Measurements from ENCODE around the gene HNRNPUL2.
"Not testable (repeated sequence)": the region's sequence is repeated elsewhere in the genome, so short reads cannot be mapped to it uniquely, and the experiment has no call there.

HNRNPUL2 gene

DNA sequence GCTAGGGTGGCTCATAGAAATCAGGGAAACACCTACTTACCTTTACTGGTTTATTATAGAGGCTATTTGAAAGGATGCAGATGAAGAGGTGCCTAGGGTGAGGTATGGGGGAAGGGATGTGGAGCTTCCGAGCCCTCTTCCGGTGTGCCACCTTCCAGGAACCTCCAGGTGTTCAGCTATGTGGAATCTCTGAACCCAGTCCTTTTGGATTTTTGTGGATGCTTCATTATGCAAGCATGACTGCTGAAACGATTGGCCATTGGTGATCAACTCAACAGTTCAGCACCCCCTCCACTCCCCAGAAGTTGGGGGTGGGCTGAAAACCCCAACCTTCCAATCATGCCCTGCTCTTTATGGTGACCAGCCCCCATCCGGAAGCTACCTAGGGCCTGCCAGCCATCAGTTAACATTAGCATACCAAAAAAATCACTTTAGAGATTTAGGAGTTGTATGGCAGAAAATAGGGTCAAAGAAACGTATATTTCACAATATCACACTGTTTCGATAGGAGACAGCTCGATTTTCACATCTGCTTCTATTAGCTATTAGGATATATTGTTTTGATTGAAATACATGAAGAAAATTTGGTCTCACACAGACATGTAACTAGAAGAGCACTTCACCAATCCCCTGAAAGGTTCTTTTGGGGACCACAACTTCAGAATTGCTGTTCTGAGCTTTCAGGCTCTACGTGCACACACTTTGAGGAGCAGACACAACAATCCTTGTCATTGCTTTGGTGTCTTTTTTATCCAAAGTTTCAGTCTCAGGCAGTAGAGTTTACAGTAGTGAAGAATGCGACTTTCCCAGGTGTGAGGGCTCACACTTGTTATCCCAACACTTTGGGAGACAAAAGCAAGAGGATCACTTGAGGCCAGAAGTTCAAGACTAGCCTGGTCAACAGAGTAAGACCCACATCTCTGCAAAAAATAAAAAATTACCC is 30.9 kb upstream of the HNRNPUL2 start:
- no peak overlapping the region for H3K4me3 ChIP-seq (ENCODE audit: low read depth, low read length)
- no peak for DNase-seq
- no peaks in the 10 kb centered on the region for H3K36me3 ChIP-seq
- H3K9me3 ChIP-seq, result no peaks in the 10 kb centered on the region
- TF ChIP-seq, protein P1, sequence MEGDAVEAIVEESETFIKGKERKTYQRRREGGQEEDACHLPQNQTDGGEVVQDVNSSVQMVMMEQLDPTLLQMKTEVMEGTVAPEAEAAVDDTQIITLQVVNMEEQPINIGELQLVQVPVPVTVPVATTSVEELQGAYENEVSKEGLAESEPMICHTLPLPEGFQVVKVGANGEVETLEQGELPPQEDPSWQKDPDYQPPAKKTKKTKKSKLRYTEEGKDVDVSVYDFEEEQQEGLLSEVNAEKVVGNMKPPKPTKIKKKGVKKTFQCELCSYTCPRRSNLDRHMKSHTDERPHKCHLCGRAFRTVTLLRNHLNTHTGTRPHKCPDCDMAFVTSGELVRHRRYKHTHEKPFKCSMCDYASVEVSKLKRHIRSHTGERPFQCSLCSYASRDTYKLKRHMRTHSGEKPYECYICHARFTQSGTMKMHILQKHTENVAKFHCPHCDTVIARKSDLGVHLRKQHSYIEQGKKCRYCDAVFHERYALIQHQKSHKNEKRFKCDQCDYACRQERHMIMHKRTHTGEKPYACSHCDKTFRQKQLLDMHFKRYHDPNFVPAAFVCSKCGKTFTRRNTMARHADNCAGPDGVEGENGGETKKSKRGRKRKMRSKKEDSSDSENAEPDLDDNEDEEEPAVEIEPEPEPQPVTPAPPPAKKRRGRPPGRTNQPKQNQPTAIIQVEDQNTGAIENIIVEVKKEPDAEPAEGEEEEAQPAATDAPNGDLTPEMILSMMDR (IDR thresholded peaks at IDR 0.05; ENCODE audit: low read depth, low read length), result no peak
- no peaks in the 10 kb centered on the region for H3K4me1 ChIP-seq
- no peaks in the 10 kb centered on the region for H3K27me3 ChIP-seq

DNA sequence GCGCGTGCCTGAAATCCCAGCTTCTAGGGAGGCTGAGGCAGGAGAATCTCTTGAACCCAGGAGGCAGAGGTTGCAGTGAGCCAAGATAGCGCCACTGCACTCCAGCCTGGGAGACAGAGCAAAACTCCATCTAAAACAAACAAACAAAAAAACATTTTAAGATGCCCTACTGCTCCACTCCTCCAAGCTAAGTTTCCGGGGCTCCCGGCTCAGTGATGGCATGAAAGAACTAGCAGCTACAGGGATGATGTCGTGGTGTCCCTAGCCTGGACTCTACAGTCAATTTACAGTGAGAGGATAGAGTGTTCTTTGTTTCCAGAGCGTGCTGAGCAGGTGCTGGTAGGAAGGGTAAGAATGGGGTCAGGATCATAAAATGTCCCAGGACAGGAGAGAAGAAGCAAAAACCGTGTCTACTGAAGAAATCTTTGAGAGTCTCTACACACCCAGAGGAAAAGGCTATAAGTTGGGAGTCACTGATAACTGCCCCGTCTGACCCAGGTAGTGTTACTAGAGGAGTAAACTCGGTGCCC is 27.9 kb upstream of the HNRNPUL2 start:
- TF ChIP-seq, protein P1 (IDR thresholded peaks at IDR 0.05; ENCODE audit: low read depth, low read length), result no peak
- no peak overlapping the region for H3K4me3 ChIP-seq (ENCODE audit: low read depth, low read length)
- no peaks in the 10 kb centered on the region for H3K4me1 ChIP-seq
- no peak for DNase-seq
- no peaks in the 10 kb centered on the region for H3K36me3 ChIP-seq
- H3K9me3 ChIP-seq, result no peaks in the 10 kb centered on the region
- no peaks in the 10 kb centered on the region for H3K27me3 ChIP-seq

DNA sequence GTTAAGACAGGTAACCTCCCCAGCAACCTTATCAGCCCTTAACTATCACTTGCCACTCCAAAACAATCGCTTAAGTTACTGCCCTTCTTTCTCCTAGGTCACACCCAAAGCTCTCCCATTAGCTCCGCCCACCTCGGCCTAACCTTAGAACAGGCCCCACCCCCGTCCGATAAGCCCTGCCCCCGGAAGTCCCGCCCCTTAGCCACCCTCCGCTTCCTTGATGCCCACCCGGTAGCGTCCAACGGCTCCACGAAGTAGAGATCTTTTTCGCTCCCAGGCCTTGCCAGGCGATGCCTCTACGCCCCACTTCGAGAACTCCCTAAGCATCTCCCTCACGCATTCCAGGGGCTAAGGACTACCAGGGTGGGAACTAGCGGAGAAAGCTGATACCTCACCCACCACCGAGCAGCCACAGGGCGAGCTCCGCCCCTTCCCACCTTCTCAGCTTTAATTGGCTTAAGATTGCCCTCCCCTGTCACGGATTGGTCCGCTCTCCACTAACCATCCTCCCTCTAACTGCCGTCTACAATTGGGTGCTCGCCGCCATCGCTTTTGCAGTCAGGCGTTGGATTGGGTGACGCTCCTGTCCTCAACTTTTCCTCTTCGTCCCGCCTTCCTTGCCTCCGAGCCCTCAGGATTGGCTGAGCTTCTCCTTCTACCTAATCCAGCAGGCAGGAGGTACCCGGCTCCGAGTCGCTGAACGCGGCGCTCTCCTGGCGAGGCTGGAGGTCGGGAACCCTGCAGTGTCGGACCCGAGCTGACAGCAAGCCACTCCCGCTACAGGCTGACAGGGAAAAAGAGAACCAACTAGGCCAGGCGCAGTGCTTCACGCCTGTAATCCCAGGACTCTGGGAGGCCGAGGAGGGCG is 26.7 kb upstream of the HNRNPUL2 start, which contains the start of gene ZBTB3:
Gene ZBTB3 (minus strand): TSS at position 425 of the 868 bp plus-strand sequence. CDS start 496 bp downstream, outside the sequence.
- Histone ChIP-seq H3K27me3 (no peaks in the 10 kb centered on the region), H3K36me3 (no peaks in the 10 kb centered on the region), H3K9me3 (no peaks in the 10 kb centered on the region), H3K4me1 (no peaks in the 10 kb centered on the region), H3K4me3 (ENCODE audit: low read depth, low read length) (peak within 1 kb of the TSS; percentile 79)
- DNase-seq, result peak; percentile 91
- TF ChIP-seq, protein P1 (IDR thresholded peaks at IDR 0.05; ENCODE audit: low read depth, low read length), result no peak

DNA sequence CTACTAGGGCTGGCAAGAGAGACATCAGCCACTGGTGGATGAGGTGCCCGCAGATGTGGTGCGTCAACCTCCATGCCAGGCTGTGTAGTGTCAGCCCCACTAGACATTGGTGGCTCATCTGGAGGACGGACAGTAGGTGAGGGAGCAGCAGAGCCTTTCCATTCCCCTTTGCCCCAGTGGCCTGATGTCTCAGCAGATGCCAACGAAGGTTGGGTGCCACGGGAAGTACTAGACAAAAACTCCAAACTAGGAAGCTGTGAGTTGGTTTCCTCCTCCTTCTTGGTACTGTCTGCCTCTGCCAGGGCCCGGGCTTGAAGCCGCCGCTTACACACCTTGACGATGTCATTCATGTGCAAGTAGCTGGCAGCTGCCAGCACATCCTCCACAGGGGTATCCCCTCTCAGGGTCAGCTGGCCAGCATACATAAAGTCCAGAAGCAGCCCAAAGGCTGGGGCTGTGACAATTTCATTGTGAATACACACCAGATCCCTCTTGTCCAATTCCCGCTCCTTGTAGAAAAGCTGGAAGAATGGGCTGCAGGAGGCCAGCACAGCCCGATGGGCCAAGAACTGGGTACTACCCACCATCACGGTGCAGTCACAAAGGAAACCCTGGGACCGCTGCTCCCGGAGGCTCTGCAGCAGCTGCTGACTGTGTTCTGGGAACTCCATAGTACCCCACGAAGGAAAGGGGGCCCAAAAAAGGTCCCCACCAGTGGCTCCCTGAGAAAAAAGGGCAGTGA is 25.9 kb upstream of the HNRNPUL2 start:
- DNase-seq, result no peak
- no peaks in the 10 kb centered on the region for H3K36me3 ChIP-seq
- no peaks in the 10 kb centered on the region for H3K4me1 ChIP-seq
- H3K9me3 ChIP-seq, result no peaks in the 10 kb centered on the region
- peak overlapping the region; percentile 79 for H3K4me3 ChIP-seq (ENCODE audit: low read depth, low read length)
- no peaks in the 10 kb centered on the region for H3K27me3 ChIP-seq
- TF ChIP-seq, protein P1 (IDR thresholded peaks at IDR 0.05; ENCODE audit: low read depth, low read length), result no peak

DNA sequence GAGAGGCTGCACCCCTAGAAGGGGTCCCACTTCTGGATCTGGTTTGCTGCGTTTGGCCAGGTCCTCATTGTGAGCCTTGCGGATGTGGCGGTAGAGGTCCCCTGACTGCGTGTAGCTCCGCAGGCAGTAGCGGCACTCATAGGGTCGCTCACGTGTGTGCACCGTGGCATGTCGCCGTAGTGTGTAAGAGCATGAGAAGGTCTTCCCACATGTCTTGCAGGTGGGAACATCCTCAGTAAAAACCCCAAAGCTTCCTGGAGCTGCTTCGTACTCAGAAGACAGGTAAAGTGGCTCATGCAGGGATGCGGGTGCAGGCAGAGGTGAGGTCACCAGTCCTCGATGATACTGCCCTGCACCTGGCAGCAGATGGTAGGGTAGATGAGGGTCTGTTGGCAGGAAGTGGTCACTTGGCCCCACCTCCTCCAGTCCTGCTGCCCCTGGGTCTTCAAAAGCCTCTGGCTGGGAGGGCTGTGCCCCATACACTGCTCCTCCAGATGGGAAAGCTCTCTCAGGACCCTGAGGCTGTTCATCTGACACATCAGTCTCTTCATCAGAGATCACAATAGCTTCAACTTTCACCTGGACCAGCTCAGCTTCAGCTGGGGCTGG is 25.0 kb upstream of the HNRNPUL2 start:
- Histone ChIP-seq H3K4me1 (no peaks in the 10 kb centered on the region), H3K9me3 (no peaks in the 10 kb centered on the region), H3K36me3 (no peaks in the 10 kb centered on the region), H3K27me3 (no peaks in the 10 kb centered on the region), H3K4me3 (ENCODE audit: low read depth, low read length) (no peak overlapping the region)
- DNase-seq, result no peak
- TF ChIP-seq, protein P1 (IDR thresholded peaks at IDR 0.05; ENCODE audit: low read depth, low read length), result no peak

DNA sequence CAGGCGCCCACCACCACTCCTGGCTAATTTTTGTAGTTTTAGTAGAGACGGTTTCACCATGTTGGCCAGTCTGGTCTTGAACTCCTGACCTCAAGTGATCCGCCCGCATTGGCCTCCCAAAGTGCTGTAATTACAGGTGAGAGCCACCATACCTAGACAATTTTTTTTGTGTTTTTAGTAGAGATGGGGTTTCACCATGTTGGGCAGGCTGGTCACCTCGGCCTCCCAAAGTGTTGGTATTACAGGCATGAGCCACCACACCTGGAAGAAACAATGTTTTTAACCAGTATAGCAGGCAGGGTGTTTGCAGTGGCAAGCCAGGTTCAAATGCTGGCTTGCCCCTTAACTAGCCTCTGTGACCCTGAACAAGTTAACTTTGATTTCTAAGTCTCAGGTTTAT is 22.7 kb upstream of the HNRNPUL2 start:
- H3K4me1 ChIP-seq; H3K4me3 ChIP-seq (ENCODE audit: low read depth, low read length); DNase-seq; H3K27me3 ChIP-seq; H3K9me3 ChIP-seq; H3K36me3 ChIP-seq: not testable (repeated sequence)
